GM21423 (cell line): ENCODE measurements around the gene DET1.
"Not testable (repeated sequence)": the region's sequence is repeated elsewhere in the genome, so short reads cannot be mapped to it uniquely, and the experiment has no call there.

Source experiments
- ATAC-seq: cut with Tn5 transposase; IDR thresholded peaks from one replicate; pipeline ENCODE4 v1.9.1; 2021; ENCODE audit warnings: mild to moderate bottlenecking, moderate library complexity; ENCODE audit not compliant: unreplicated experiment

Gene DET1

GRCh38 chr15:88541111-88541510 lies 5.4 kb downstream of the DET1 start:
- ATAC-seq = not testable (repeated sequence)

- not testable (repeated sequence) for ATAC-seq
Observed at GRCh38 chr15:88540350-88540749, 6.1 kb downstream of the DET1 start.

- ATAC-seq = no peak
Observed at GRCh38 chr15:88539441-88539840, 7.0 kb downstream of the DET1 start.

- no peak for ATAC-seq
Observed at GRCh38 chr15:88538972-88539371, 7.5 kb downstream of the DET1 start.

GRCh38 chr15:88537591-88538317 lies 8.7 kb downstream of the DET1 start:
- no peak for ATAC-seq

GRCh38 chr15:88535607-88536313 lies 10.7 kb downstream of the DET1 start:
- ATAC-seq = no peak

- ATAC-seq = no peak
Observed at GRCh38 chr15:88535100-88535499, 11.4 kb downstream of the DET1 start.

GRCh38 chr15:88533376-88533775 lies 13.1 kb downstream of the DET1 start:
- no peak for ATAC-seq

- ATAC-seq = no peak
Observed at GRCh38 chr15:88529021-88529630, 17.4 kb downstream of the DET1 start.

GRCh38 chr15:88526247-88526879 lies 20.1 kb downstream of the DET1 start:
- ATAC-seq = no peak

- no peak for ATAC-seq
Observed at GRCh38 chr15:88525418-88525817, 21.1 kb downstream of the DET1 start.

- ATAC-seq = not testable (repeated sequence)
Observed at GRCh38 chr15:88524094-88524493, 22.4 kb downstream of the DET1 start.

GRCh38 chr15:88518903-88519302 lies 27.6 kb downstream of the DET1 start:
- ATAC-seq = no peak

GRCh38 chr15:88513195-88513594 lies 33.3 kb downstream of the DET1 start:
- ATAC-seq = no peak

GRCh38 chr15:88512601-88513000 lies 33.9 kb downstream of the DET1 start:
- ATAC-seq = no peak

- ATAC-seq = no peak
Observed at GRCh38 chr15:88512078-88512477, 34.4 kb downstream of the DET1 start.

GRCh38 chr15:88511161-88511560 lies 35.3 kb downstream of the DET1 start:
- no peak for ATAC-seq

- no peak for ATAC-seq
Observed at GRCh38 chr15:88509964-88510363, 36.5 kb downstream of the DET1 start.

GRCh38 chr15:88509321-88509720 lies 37.2 kb downstream of the DET1 start:
- ATAC-seq = no peak

GRCh38 chr15:88506628-88507027 lies 39.9 kb downstream of the DET1 start:
- ATAC-seq = no peak

- ATAC-seq = no peak
Observed at GRCh38 chr15:88505721-88506120, 40.8 kb downstream of the DET1 start.

- ATAC-seq = no peak
Observed at GRCh38 chr15:88504445-88504844, 42.0 kb downstream of the DET1 start.
